Gastrocnemius medialis (tissue), 4 donors: Measurements from ENCODE around the gene APBA1. TPM values are rescaled to one million over a fixed set of nuclear protein-coding genes. Genes with fewer than 3 reads are reported as not detected.
A peak's percentile ranks its signal among the peaks of the same experiment; 100 is the strongest.

Source experiments
- ATAC-seq, 2 donors: fragments of 150-250 bp; one replicate each; pipeline ENCODE4 v1.9.1; 2016
- DNase-seq, 2 donors: peaks; one replicate each; pipeline ENCODE4 v3.0.0-alpha.2; 2019
- H3K27ac ChIP-seq, 4 donors: fragments of 200-600 bp; sonication (generic); 1 replicate in 1 of 4; 2 replicates in 3 of 4; pipeline ENCODE4 v1.5.1; 2016 to 2018; ENCODE audit warnings: mild to moderate bottlenecking in 2 of 4, moderate library complexity in 1 of 4
- H3K27me3 ChIP-seq, 3 donors: fragments of 200-600 bp; sonication (generic) in 2 of 3; 1 replicate in 1 of 3; 2 replicates in 2 of 3; pipeline versions ENCODE4 v1.5.1 to v1.6.0; 2016 to 2019; ENCODE audit warnings: mild to moderate bottlenecking in 1 of 3, moderate library complexity in 1 of 3
- H3K36me3 ChIP-seq, 2 donors: fragments of 200-600 bp; sonication (generic) in 1 of 2; one replicate each; pipeline ENCODE4 v1.5.1; 2017 to 2018
- H3K4me1 ChIP-seq, 2 donors: fragments of 200-600 bp; sonication (generic) in 1 of 2; one replicate each; pipeline ENCODE4 v1.5.1; 2016 to 2017; ENCODE audit warnings: mild to moderate bottlenecking in 2 of 2
- H3K4me3 ChIP-seq, 4 donors: fragments of 200-600 bp; sonication (generic) in 3 of 4; 1 replicate in 1 of 4; 2 replicates in 3 of 4; pipeline ENCODE4 v1.5.1; 2016 to 2019; ENCODE audit warnings: mild to moderate bottlenecking in 2 of 4
- H3K9me3 ChIP-seq, 3 donors: fragments of 200-600 bp; sonication (generic) in 2 of 3; 1 replicate in 1 of 3; 2 replicates in 2 of 3; pipeline ENCODE4 v1.5.1; 2016 to 2019
- POLR2A ChIP-seq, 2 donors: fragments of 450-650 bp; IDR thresholded peaks; one replicate each; pipeline ENCODE4 v1.6.1; 2017; ENCODE audit warnings: antibody characterized with exemption in 2 of 2, mild to moderate bottlenecking in 2 of 2, moderate library complexity in 2 of 2
- in situ Hi-C, 4 donors: fragments of 200-750 bp; cut with MboI; loops; one replicate each; pipeline versions ENCODE4 v1.15.0 to v1.8.0; 2017; ENCODE audit warnings: low sequenced_read_pairs in 4 of 4
- intact Hi-C: fragments of 100-400 bp; cut with DNase I; formaldehyde crosslinking; loops from one replicate; pipeline ENCODE4 v1.15.1; 2023; ENCODE audit warnings: low total_unique reads
- total RNA-seq, 4 donors: library from RNA; depleted of rRNA; stranded (reverse); fragments of >200 nt; gene quantifications; one replicate each; pipeline versions ENCODE4 v1.1.0 to v1.2.3, GENCODE V29; 2016
- TF ChIP-seq, protein P1 (sequence below), 5 experiments: fragments of 450-650 bp in 3 of 5; fragments of 200-600 bp in 2 of 5; sonication (generic) in 2 of 5; IDR thresholded peaks in 4 of 5; conservative IDR thresholded peaks in 1 of 5; 1 replicate in 4 of 5; 2 replicates in 1 of 5; pipeline ENCODE4 v1.5.1; 2016 to 2019; ENCODE audit warnings: antibody characterized with exemption in 5 of 5, mild to moderate bottlenecking in 3 of 5, moderate library complexity in 3 of 5

The APBA1 gene
- total RNA-seq, 4 donors from 2014 or later = 0.61 to 2.3 (median 1.4) TPM

DNA sequence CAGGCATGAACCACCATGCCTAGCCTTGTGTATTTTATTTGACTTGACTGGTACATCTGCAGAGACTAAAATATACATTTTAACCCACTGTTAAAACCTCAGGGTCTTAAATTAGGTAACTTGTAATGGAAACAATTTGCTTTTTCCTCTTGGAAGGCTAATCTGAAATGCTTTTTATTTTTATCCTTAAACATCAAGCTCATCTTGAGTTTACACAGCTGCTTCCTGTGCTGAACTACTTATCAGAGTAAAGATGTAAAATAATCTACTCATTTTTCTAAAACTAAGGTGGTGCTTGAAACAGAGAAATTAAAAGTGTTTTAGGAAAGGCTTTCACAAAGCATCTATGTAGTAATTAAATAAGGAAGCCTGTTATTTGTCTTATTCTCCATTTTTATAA lies 203.0 kb downstream of the APBA1 start:
- DNase-seq = no peak
- Histone ChIP-seq H3K27me3 (no peaks in the 10 kb centered on the region), H3K4me3 (no peak overlapping the region), H3K36me3 (no peaks in the 10 kb centered on the region), H3K9me3 (no peaks in the 10 kb centered on the region), H3K4me1 (peaks cover 0 to 16% of the 10 kb centered on the region in 2 donors), H3K27ac (peak overlapping the region in 2 of 4 donors; percentile 4 to 32)
- in situ Hi-C loops = no loop called here
- TF ChIP-seq, protein P1, sequence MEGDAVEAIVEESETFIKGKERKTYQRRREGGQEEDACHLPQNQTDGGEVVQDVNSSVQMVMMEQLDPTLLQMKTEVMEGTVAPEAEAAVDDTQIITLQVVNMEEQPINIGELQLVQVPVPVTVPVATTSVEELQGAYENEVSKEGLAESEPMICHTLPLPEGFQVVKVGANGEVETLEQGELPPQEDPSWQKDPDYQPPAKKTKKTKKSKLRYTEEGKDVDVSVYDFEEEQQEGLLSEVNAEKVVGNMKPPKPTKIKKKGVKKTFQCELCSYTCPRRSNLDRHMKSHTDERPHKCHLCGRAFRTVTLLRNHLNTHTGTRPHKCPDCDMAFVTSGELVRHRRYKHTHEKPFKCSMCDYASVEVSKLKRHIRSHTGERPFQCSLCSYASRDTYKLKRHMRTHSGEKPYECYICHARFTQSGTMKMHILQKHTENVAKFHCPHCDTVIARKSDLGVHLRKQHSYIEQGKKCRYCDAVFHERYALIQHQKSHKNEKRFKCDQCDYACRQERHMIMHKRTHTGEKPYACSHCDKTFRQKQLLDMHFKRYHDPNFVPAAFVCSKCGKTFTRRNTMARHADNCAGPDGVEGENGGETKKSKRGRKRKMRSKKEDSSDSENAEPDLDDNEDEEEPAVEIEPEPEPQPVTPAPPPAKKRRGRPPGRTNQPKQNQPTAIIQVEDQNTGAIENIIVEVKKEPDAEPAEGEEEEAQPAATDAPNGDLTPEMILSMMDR (IDR thresholded peaks at IDR 0.05 in 4 of 5, conservative IDR thresholded peaks at IDR 0.05 in 1 of 5) = no peak
- TF ChIP-seq POLR2A (IDR thresholded peaks at IDR 0.05) = no peak
- intact Hi-C loops = no loop called here
- no peak for ATAC-seq

DNA sequence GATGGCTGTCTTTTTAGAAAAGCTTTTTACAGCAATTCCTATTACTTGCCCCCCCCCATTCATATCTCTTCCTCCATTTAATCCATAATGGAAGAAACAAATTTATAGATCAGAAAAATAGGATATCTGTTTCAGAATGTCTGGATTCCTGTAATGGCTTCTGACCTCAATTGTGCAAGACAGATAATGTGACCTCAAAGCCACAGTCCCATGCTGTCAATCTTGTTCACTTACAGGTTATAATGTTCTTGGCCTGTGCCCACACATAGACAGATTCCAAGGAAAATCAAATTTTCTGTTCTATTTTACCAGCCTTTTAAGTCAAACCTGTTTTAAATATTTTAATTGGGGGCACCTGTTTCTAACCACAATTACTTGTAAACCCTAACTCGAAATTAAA lies 203.8 kb downstream of the APBA1 start:
- peak overlapping the region in 1 of 4 donors; percentile 32 for H3K27ac ChIP-seq
- TF ChIP-seq, protein P1 (IDR thresholded peaks at IDR 0.05 in 4 of 5, conservative IDR thresholded peaks at IDR 0.05 in 1 of 5) = no peak
- TF ChIP-seq POLR2A (IDR thresholded peaks at IDR 0.05) = no peak
- no peaks in the 10 kb centered on the region for H3K9me3 ChIP-seq
- in situ Hi-C loops (no loop called here), intact Hi-C loops (no loop called here)
- no peaks in the 10 kb centered on the region for H3K27me3 ChIP-seq
- no peak for DNase-seq
- ATAC-seq = no peak
- H3K4me1 ChIP-seq = peaks cover 0 to 16% of the 10 kb centered on the region in 2 donors
- H3K4me3 ChIP-seq = no peak overlapping the region
- H3K36me3 ChIP-seq = no peaks in the 10 kb centered on the region

DNA sequence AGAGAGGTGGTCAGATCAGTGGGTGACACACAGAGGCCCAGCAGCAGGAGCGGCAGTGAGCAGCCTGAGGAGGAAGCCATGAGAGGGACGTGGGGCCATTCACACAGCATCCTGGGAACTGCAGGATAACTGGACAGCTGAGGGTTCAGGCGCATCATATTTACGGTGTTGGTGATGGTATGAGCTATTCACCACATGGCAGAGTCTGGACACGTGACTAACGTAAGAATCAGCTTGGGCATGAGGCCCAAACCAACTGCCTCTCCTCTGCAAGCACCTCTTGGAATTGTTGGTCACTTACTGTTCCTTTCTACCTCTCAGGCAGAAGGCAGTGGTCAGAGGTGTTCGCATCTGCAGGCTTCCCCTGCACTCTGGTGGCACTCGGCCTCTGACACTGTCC lies 206.0 kb downstream of the APBA1 start:
- H3K4me1 ChIP-seq = peaks cover 0 to 16% of the 10 kb centered on the region in 2 donors
- H3K4me3 ChIP-seq = no peak overlapping the region
- H3K9me3 ChIP-seq = no peaks in the 10 kb centered on the region
- H3K36me3 ChIP-seq = no peaks in the 10 kb centered on the region
- H3K27me3 ChIP-seq = no peaks in the 10 kb centered on the region
- no peak for DNase-seq
- intact Hi-C loops (no loop called here), in situ Hi-C loops (no loop called here)
- no peak for ATAC-seq
- TF ChIP-seq, protein P1 (IDR thresholded peaks at IDR 0.05 in 4 of 5, conservative IDR thresholded peaks at IDR 0.05 in 1 of 5) = no peak
- no peak for TF ChIP-seq POLR2A (IDR thresholded peaks at IDR 0.05)
- peak overlapping the region in 3 of 4 donors; percentile 30 to 43 (median 34) for H3K27ac ChIP-seq

DNA sequence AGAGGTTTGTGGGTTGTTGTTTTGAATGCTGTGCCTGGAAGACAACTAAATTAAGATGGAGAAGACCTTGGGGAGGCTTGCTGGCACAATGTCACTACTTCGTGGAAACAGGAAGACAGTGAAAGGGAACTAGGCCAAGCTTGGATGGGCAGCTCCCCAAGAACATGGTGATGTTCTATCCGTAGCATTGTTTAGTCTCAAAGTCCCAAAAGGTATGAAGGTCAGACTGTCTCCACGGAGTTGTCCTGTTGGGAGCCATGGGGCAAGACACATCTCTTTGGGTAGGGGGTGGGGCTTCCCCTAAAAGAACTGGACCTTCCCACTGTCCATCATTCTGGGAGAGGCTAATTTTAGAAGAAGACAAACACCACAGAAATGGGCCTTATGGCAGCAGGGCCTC lies 206.7 kb downstream of the APBA1 start:
- Histone ChIP-seq H3K9me3 (no peaks in the 10 kb centered on the region), H3K27me3 (no peaks in the 10 kb centered on the region), H3K4me3 (no peak overlapping the region), H3K27ac (peak overlapping the region in 3 of 4 donors; percentile 30 to 43 (median 34)), H3K4me1 (peaks cover 0 to 16% of the 10 kb centered on the region in 2 donors), H3K36me3 (no peaks in the 10 kb centered on the region)
- TF ChIP-seq, protein P1 (IDR thresholded peaks at IDR 0.05 in 4 of 5, conservative IDR thresholded peaks at IDR 0.05 in 1 of 5) = no peak
- no peak for TF ChIP-seq POLR2A (IDR thresholded peaks at IDR 0.05)
- DNase-seq = peak; percentile 8 to 32
- ATAC-seq = peak; percentile 51 to 82
- intact Hi-C loops (no loop called here), in situ Hi-C loops (no loop called here)

DNA sequence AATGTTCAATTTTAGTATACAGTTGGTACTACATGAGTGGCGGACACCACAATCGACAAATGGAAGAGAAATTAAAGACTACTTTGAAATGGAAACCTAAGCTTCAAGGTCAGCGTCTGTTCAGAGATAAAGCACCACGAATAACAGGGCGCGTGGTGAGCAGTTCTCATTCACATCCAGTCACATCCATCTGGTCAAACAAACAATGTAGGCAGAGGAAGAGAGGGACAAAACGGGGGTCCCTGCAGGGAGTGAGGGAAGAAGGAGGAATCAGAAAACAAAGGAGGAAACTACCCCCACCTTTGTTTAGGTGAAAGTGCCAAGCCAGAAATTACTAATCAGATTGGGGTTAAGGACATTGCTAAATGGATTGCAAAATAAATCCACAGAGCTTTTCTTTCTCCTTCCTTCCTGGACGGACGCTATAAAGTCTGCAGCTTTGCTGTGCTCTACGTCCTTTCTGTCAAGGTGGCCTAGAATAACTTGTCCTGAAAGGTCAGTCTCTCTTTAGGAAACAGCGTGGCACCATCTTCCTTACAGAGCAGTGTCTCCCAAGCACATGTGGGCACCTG lies 208.6 kb downstream of the APBA1 start:
- Histone ChIP-seq H3K36me3 (no peaks in the 10 kb centered on the region), H3K4me3 (no peak overlapping the region), H3K9me3 (no peaks in the 10 kb centered on the region), H3K4me1 (peaks cover 0 to 15% of the 10 kb centered on the region in 2 donors), H3K27ac (no peak overlapping the region), H3K27me3 (no peaks in the 10 kb centered on the region)
- in situ Hi-C loops (no loop called here), intact Hi-C loops (no loop called here)
- ATAC-seq (no peak), DNase-seq (no peak)
- TF ChIP-seq, protein P1 (IDR thresholded peaks at IDR 0.05 in 4 of 5, conservative IDR thresholded peaks at IDR 0.05 in 1 of 5) = no peak
- TF ChIP-seq POLR2A (IDR thresholded peaks at IDR 0.05) = no peak
